GM12872 (cell line): ENCODE measurements around the gene USP7.

Experiments used
- TF ChIP-seq, protein P1 (sequence below): IDR thresholded peaks from 3 replicates; pipeline ENCODE4 v1.5.1; 2011; ENCODE audit warnings: low read depth, mild to moderate bottlenecking, low read length, moderate library complexity; ENCODE audit not compliant: insufficient read depth

The USP7 gene

DNA sequence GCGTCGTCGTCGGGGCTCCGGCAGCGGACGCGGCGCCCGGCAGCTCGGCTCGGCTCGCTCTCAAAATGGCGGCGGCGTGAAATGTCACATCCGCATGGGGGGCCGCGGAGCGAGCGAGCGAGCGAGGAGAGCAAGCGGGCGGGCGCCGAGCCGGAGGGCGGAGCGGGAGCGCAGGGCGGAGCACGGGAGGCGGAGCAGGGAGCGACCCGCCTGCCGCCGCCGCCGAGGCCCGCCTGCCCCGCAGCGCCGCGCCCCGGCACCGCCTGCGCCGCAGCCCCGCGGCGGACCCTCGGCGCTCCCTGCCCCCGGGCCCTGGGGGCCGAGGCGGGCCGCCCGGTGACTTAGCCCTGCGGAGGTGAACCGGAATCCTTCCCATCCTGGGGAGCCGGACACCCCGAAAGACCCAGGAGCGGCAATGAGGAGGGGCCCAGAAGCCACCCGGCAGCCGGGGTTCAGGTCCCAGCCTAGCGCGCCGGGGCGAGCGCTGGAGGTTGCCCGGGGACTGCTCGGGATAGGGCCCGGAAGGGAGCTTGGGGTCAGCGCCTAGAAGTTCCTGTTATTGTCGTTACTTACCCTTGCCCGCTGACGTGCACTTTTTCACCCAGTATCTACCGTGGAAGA, at the start of gene USP7:
USP7 (minus strand) TSS at position 86 of the 621 bp plus-strand sequence. CDS start 621 bp downstream, outside the sequence.
- TF ChIP-seq, protein P1, sequence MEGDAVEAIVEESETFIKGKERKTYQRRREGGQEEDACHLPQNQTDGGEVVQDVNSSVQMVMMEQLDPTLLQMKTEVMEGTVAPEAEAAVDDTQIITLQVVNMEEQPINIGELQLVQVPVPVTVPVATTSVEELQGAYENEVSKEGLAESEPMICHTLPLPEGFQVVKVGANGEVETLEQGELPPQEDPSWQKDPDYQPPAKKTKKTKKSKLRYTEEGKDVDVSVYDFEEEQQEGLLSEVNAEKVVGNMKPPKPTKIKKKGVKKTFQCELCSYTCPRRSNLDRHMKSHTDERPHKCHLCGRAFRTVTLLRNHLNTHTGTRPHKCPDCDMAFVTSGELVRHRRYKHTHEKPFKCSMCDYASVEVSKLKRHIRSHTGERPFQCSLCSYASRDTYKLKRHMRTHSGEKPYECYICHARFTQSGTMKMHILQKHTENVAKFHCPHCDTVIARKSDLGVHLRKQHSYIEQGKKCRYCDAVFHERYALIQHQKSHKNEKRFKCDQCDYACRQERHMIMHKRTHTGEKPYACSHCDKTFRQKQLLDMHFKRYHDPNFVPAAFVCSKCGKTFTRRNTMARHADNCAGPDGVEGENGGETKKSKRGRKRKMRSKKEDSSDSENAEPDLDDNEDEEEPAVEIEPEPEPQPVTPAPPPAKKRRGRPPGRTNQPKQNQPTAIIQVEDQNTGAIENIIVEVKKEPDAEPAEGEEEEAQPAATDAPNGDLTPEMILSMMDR: no peak

DNA sequence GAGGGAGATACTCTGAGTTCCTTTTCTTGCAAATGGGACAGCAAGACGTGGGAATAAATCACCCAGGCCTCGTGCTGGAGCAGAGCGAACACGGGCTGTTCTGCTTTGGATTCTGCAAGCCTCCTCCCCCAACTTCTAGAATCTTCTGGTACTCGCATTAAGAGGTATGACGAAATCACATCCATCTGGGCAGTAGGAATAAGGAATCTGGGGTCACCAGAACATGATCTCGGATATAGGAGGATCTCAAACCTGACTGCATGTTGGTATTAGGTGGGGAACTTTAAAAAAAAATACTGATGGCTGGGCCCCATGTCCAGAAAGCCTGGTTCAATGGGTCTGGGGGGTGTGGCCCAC, 49.8 kb upstream of the USP7 start:
- TF ChIP-seq, protein P1: no peak

DNA sequence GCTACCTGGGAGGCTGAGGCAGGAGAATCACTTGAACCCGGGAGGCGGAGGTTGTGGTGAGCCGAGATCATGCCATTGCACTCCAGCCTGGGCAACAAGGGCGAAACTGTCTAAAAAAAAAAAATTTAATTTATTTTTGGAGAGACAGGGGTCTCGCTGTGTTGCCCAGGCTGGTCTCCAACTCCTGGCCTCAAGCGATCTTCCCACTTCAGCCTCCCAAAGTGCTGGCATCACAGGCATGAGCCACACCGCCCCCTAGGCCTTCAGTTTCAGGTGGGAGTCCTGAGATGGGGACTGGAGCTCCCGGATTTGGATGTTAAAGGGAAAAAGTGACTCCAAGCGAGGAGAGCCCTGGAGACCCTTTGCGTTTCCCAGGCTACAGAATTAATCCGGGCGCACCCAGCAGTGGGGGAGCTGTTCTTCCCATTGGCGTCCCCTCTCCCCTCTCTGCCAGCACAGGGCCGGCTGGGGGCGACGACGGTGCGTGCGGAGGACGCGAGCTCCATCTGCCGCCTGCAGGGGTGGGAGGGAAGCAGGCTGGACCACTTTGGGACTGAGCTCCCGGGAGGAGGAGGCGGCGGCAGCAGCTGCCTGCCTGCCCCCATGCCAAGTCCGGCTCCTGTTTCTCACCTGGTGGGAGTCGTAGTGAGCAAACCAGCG, 49.3 kb upstream of the USP7 start:
- TF ChIP-seq, protein P1: no peak

DNA sequence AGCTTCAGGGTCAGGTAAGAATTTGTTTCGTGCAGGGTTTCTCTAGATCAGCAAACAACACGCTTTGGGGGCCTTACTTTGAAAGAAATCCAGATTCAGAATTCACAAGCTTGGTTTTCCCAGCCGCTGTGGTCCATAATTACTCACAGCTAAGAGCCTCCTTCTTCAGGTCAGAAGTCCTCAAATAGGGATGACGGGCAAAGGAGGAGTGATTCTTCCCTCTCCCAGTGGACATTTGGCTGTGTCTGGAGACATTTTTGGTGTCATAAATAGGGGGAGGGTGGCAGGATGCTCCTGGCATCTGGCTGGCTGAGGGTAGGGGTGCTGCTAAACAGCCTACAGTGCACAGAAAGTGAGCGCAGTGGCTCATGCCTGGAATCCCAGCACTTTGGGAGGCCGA, 48.6 kb upstream of the USP7 start:
- TF ChIP-seq, protein P1: no peak

DNA sequence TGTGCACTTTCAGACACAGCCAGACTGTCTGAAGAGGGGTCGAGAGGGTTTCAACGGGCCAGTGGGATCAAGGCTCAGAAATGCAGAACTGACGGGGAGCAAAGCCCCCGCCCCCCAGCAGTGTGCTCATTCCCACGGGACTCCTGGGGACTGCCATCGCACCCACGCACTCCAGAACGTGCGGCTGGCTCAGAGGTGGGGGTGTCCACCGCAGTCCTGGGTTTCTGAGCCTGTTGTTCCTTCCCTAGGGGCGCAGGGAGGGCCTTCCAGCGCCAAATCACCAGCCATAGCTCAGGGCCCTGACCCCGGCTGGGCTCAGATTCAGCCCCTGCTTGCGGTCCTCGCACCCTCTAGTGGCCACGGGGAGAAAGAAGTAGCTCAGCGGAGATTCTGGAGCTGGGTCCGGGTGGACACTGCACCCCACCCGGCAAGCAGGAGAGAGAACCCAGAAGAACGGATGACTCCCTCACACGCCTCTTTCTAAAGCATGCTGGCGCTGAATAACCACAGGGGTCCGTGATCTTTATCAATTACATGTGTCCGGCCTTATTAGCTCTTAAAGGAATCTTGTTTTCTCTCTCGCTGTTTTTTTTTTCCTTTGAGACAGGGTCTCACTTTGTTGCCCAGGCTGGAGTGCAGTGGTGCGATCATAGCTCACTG, 45.0 kb upstream of the USP7 start:
- TF ChIP-seq, protein P1: peak; percentile 95

DNA sequence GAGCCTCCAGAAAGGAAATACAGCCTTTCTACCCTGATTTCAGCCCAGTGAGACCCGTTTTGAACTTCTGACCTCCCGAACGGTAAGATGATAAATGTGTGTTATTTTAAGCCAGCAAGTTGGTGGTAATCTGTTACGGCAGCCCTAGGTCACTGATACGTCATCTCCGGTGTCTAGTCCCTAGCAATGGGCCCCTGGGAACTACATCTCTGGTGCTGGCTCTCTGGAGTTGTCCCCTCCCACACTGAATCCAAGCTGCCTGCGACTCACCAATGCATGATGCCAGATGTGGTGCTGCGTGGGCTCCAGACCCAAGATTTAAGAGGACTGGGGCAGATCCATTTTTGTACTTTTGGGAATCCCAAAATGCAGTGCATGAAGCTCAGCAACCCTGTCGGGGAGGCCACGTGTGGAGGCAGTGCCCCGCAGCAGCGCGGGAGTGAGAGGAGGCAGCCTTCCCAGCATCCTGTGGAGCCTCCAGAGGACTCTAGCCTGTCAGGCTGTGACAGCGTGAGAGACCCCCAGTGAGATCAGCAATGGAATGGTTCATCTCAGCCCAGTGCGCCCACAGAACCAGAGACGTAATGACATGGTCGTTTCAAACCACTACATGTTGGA, 43.6 kb upstream of the USP7 start:
- TF ChIP-seq, protein P1: no peak

DNA sequence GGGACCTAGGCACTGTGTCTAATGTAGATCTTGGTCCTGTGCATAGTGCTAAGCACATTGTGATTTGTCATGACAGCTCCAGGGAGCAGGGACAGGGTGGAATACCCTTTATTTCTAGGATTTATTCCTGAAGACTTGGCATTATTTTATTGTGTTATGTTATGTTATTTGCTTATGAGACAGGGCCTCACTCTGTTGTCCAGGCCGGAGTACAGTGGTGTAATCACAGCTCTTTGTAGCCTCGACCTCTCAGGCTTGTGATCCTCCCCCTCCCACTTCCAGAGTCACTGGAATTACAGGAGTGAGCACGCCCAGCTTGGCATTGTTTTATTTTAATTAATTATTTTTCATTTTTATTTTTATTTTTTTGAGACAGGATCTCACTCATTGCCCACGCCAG, 40.5 kb upstream of the USP7 start:
- TF ChIP-seq, protein P1: no peak
